Measurements from ENCODE around the gene CDH4.

The CDH4 gene

DNA sequence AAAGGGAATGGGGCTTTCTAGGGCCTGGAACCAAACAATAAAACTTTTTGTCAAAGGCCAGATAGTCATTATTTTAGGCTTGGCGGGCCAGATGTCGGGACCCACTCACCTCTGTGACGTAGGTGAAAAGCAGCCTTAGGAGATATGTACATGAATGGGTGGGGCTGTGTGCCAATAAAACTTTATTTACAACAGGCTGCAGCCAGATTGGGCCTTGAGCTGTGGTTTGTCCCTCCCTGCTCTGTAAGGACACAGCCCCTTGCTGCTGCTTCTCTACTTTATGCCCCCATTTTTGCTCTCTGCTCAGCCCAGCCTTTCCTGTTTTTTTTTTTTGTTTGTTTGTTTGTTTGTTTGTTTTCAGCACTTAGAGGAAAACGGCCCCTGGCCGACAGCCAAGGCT, 32.7 kb downstream of the CDH4 start:
- no peak for DNase-seq

DNA sequence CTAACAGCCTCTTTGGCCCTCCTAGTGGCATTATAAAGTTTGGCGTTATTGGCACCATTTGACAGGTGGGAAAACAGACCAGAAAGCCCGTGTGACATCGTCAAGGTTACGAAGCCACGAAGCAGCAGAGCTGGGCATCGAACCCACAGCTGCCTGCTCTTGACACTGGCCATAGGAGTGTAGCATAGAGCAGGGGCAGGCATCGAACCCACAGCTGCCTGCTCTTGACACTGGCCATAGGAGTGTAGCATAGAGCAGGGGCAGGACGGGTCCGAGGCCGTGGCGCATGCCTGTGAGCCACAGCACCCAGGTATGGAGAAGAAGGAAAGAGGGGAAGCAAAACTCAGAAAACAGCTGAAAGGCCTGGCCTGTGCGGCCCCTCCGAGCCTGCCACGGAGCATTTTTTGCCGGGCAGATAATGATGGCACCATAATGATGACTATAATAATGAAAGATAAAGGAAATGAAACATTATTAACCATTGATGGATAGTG, 33.1 kb downstream of the CDH4 start:
- DNase-seq = no peak

DNA sequence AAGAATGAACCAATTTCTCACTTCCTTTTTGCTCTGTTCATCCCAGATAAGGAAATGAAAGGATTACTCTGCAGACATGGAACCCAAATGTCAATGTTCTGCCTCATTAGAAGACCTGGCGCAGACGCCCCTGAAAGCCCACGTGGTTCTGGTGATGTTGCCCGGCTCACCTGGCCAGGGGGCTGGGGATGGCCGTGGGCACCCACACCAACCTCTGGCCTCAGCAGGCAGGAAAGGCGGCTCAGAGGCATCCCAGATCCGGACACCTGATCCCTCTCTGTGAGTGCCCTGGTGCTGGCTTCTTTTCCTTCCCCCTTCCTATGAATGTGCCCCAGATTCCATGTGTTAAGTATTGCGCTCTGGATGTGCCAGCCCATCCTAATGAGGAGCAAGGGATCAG, 33.6 kb downstream of the CDH4 start:
- DNase-seq = no peak

DNA sequence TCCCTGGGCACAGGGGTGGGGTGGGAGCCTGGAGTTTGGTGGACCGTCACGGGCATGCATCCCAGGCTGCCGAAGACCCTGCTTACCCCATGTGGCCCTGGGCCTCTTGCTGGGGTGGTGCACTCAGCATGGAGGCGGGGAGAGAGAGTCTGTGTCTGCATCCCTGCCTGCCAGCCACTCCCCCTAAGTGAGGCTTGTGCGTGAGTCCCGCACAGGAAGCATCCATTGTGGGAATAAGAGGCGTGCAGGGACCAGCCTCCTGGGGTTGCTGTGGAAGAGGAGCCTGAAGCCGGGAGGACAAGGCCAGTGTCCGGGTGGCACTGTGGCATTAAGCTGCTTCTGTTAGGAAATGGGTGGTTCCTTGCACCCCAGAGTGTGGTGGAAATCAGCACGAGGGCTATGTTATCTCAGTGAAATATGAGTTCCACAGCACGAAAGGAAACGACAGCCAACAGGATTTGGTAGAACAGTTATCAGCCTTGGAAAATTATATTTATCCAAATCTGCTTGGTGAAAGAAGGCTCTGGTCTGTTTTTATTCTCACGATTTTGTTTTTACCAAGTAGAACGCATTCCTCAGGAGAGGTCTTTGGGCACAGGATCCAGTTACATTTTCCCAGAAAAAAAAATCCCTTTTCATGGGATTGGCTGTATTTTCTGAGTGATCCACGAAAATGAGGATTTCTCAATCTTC, 35.7 kb downstream of the CDH4 start:
- no peak for DNase-seq

DNA sequence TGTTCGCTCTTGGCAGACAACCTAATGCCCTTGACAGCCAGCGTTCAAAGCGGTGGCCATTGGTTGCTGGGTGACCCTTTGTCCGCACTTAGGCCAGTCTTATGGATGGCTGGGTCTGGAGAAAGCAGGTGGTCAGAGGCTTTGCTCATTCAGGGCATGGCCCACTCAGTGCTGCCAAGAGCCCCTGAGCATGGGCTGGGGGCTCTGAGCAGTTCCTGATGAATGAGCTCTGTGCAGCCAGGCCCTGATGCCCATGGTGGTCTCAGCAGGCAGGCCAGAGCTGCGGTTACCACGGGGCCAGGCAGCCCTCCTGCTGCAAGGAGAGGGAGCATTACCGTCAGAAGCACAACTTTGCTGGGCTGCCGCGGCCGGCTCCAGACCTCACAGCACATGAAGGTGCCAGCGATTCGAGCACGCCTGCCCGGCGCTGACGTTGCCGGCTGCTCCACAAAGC, 36.3 kb downstream of the CDH4 start:
- DNase-seq = no peak

DNA sequence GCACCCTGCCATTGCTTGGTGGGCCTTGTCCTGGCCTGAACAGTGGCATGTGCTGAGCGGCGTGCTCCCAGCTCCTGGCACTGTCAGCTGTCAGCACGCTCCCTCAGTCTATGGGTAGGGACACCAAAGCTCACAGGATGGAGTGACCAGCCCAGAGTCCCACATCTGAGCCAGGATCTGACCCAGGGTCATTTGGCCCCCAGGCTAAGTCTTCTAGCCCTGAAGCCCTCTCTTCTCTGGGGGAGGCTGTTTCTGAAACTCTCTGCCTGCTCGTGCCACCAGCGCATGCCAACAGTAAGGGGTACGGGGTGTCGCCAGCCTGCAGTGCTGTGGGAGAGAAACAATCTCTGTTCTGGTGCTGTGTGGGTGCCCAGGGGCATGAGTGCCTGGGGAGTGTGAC, 37.1 kb downstream of the CDH4 start:
- no peak for DNase-seq

DNA sequence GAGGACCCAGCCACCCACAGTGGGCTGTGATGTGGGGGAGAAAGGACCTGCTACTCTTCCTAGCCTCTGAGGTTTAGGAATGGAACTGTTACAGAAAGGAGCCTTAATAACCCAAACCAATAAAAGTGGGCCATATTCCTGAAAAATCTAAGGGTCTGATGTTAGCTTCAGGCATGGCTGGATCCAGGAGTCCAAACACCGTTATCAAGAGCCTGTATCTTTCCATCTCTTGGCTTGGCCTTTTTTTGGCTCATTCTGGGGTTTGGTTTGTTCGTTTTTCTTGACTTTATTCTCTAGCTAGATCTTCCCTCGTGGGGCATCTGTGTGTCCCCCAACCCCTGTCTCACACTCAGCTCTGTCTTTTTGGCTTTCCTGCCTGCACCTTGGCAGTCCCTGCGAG, 38.7 kb downstream of the CDH4 start:
- DNase-seq = no peak

DNA sequence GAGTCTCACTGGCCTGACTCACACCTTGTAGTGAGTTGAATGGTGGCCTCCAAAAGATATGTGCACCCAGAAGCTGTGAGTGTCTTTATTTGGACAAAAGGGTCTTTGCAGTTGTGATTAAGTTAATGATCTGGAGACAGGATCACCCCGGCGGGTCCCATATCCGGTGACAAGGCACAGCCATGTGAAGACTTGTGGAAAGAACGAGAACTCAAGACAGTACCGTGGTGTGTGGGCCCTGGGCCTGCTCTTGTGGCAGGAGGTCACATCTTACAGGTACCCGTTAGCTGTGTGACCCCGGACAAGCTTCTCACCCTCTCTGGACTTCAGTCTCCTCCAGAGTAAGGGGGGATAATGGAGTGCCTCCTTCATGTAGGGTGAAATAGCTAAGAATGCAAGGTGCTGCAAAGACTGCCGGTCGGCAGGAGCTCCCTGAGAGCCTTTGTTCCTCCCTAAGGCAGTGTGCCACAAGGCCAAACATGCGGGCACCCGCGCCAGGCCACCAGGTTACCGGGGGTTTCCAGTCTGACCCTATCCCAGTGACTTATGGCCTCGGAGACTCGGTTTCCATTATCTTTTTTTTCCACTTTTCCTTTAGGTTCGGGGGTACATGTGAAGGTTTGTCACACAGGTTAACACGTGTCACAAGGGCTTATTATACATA, 39.2 kb downstream of the CDH4 start:
- no peak for DNase-seq

DNA sequence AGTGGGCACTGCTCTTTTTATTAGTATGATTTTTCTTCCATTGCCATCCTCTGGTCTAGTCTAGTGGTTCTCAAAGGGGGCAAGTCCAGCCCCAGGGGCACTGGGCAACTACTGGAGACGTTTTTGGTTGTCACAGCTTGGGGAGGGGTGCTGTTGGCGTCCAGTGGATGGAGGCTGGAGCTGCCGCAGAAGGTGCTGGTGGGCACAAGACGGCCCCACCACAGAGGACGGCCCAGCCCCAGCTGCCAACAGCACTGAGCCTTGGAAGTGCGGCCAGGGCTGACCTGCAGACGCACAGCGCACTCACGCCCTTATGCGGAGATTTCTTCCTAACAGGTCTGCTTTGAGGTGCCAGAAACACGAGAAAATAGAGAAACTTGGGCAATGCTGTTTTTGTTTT, 40.3 kb downstream of the CDH4 start:
- DNase-seq = no peak

DNA sequence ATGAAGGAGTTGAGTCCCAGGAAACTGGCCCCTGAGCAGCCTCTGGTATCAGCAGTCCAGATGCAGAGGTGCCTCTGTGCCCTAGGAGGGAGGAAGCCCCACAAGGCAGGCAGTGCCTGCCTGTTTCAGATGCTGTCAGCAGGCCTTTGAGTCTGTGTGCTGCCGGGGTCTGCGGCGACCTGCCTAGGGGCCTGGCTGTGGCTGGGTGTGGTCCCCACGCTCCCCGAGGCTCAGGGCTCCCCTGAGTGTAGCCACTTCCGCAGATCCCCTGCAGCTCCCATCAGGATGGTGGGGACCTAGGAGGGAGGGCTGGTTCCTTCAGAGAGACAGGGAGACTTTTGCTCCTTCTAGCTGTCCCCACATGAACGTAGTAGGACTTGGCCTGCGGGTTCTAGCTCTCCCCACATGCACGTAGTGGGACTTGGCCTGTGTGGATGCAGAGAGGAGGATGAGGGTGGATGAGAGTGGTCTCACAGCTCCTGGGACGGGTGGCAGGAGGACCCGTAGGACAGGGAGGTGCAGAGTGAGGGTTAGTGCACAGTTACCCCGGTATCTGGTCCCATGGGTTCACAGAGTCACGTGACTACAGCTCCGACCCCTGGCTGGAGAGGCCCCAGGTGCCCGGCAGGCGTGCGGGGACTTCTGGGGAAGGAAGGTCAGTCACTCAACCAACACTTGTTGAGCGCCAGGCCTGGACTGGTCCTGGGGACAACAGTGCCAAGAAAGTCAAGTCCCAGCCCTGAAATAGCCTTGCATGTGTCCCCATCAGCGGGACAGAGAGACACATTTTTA, 41.0 kb downstream of the CDH4 start:
- DNase-seq = no peak

DNA sequence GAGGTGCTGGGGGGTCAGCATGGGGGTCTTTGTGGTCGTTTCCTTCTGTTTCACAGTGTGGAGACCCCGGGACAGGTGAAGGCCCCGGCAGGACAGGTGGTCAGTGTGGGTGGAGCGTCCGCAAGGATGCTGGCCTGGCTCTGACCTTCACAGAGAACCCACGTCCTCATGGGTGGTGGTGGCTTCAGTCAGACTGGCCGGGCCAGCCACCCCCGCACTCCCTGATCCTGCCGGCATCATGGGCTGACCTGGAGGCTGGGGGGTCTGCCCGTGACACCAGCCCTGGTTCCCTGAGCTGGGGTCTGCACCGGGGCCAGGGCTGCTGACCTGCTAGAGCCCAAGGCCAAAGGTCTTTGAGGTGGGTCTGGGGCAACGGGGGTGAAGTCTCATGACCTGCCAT, 41.9 kb downstream of the CDH4 start:
- DNase-seq = no peak

DNA sequence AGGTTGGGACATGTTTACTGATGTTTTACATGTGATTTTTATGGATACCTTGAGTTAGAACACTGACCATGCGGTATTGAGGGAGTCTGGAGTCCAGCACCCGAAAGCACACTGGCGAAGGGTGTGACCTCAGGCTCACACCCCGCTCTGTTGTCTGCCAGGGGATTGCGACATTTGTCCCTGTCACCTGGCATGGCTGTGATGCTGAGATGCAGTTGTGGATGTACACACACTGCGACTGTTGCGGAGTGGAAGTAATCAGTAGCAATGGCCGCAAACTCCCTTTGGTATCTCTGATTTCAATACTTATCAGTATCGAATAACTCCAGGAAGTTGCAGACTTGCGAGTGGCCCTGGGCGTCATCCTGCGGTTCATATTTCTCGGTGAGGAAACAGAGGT, 43.2 kb downstream of the CDH4 start:
- DNase-seq = no peak

DNA sequence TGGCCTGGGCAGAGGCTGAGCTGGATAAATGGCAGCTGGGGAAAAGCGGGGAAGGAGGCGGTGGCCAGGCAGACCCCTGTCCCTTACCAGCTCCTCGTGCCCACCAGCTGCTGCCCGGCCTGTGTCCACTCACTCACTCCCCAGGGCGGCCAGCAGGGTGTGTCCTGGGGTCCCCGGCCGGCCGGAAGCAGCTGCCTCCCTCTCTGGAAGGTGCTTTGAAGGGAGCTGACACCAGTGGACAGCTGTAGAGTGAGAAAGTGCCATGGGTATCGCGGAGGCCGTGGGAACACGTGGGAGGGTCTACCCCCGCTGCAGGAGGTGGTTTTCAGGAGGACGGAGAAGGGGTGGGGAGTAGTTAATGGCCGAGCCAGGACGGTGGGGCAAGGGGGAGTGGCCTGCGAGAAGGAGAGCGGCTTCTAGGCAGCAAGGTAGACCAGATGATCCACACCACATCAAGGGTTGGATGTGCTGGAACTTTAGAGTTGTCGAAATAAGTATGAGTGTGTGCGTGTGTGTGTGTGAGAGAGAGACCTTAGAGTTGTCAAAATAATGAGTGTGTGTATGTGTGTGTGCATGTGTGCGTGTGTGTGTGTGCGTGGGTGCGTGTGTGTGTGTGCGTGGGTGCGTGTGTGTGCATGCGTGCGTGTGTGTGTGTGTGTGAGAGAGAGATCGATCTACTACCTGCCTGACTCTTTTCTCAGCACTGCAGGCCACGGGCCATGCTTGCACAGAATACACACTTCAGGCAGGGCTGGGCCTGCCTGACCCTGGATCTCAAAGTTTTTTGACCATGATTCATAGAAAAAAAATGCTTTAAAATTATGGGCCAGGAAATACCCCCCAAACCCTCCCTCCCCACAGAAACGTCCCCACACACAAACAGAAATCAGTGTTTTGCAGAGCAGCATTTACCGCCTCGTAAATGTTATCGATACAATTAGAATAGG, 43.9 kb downstream of the CDH4 start:
- no peak for DNase-seq

DNA sequence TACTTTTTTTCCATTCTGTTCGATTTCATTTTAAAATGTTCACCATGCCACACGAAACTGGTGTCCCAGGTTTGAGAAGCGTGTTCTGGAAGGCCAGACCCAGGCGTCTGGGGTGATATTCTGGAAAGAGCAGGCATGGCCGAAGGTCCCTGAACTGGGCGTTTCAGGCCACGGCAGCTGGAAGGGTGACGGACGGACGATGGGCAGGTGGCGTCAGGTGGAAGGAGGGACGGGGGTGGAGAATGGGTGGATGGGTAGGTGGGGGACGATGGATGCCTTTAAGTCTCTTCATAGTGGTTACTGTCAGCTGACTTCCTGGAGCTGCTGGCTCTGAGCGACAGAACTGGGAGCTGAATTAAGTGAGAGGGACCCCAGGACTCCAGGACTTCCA, 44.6 kb downstream of the CDH4 start:
- DNase-seq = no peak

DNA sequence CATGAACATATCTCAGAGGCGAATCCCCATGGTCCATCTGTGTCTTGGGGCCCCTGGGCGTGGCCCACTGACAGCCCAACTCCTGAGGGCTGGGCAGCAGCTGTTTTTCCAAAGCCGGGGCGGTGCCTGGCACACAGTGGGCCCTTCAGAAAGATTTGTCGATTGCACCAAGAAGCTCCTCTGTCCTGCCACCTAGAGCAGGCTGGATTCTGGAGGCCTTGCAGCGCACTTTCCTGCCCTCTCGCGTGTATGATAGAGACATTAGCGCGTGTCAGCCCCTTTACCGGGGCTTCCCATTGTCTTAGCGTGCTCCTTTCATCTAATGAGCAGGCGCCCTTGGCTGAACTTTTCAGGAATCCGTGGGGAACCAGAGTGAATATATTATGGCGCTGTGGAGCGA, 45.4 kb downstream of the CDH4 start:
- DNase-seq = no peak

DNA sequence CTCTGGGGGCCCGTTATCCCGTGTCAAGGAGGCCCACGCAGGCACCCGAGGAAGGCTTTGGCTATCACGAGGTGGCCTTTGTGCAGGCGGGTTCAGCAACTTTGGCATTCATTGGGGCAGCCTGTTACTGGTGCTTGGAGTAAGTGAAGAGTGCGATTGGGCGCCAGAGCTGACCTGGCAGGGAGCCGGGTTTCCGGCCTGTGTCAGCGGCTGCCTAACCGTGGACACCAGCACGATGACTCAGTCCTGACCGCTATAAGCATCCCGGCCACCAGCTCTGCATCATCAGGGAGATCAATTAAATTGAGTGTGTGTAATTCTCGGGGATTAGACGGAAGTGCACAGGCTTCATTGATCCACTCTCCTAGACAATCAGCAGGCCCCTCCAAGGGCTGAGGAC, 45.9 kb downstream of the CDH4 start:
- no peak for DNase-seq

DNA sequence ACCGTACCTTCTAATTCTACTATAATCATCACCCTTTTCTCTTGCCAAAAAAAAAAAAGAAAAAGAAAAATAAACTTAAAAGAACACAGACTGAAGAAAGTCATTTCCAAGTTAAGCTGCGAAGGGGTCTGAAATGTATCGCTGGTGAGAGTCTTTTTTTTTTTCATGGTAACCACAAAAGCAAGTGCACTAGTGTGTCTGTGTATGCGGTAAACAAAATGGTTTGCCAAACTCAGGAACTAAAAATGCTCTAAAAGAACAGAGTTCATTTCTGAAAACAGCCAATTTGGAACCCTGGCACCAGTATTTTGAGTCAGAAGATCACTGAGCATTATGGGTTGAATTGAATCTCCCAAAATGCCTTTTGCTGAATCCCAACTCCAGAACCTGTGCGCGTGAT, 46.6 kb downstream of the CDH4 start:
- DNase-seq = no peak

DNA sequence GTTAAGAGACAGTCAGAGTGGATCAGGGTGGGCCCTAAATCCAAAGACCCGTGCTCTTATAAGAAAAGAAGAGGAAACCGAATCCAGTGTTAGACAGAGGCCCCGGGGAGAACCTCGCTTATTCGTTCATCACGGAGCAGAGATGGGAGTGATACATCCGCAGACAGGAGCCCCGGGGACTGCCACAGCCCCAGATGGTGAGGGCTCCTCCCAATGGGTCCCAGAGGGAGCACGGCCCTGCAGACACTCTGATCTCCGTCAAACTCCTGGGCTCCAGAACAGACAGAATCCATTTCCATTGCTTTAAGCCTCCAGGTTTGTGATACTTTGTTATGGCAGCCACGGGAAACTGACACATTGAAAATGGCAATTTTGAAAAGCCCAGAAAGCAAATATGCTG, 47.0 kb downstream of the CDH4 start:
- DNase-seq = no peak

DNA sequence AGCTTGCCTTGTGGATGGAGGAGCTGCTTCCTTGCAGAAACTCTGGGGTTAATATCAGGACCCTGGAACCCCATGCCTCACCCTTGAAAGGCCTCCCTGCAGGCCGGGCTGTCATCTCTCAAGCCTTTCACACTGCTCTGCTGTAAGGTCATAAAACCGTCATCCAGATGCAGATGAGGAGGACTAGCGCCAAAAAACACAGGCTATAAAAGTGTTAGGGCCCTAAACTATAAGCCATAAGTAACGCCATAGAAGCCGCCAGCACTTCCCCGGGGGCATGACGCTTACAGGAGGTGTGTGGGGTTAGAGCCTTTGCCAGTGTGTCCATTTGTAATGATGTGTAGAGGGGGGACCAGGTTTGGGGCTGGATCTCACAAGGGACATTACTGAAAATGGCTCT, 47.6 kb downstream of the CDH4 start:
- DNase-seq = no peak

DNA sequence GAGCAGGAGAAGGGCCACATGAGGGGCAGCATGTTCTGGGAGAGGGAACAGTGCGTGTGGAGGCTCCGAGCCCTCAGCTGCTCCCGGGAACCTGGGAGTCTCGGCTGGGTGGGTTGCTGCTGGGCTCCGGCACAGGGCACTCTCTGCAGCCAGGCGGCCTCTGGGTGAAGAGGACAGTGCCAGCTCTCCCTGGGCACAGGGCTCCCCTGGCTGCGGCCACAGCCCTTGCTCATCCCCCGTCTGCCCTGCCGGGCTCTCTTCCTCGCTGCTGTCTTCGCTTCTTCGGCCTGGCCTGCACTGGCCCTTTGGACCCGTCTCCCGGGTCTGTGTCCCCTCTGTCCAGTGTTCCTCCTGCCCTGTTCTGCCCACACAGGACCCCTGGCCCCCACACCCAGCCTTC, 48.2 kb downstream of the CDH4 start:
- DNase-seq = no peak

DNA sequence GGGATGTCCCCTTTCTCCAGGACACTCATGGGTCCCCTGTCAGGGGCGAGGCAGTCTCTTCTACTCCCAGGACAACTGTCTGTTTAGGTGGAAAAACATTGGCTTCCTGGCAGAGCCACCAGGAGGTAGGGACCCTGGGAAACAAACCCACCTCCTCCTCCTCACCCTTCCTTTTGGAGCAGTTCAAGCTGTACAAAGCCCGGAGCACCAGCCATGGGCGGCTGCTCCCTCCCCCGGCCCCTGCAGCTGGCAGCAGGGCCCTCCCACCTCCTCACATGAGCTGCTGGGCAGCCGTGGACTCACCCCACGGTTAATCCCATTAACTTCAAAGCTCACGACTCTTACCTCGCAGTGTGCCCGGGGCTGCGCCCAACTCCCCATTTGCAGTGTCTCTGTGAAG, 48.6 kb downstream of the CDH4 start:
- DNase-seq = no peak

DNA sequence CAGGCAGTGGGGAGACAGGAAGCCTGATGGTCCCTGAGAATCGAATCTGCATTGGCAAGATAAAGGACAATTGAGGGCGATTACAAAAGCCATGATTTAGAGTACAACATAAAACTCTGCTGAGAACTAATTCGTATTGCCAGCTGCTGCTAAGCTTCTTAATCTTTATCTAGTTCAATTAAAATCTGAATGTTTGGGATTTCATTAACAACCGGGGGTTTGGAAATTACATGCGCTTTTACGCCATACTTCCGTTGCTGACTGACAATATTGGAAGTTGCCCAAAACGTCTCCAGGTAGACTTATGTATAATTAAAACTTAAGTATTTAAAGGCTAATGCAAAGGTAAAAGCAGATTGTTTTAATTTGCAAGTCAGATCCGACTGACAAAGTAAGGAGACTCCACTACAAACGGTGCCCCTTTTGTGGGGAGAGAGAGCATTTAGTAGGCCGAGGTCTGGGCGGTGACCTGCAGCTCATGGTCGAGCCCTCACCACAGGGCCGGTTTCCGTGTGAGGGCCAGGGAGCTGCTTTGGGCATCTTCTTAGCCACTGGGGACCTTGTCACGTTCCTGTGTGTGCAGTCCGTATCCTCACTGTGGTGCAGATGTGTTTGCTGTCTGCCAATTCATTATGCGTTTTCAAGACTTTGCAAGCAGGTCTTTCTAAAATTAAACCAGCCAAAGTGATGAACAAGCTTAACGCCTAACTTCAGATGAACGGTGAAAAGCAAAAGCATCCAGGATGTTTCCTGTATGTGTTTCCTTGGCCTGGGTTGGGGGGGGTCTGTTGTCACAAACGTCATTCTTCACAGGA, 49.9 kb downstream of the CDH4 start:
- DNase-seq = no peak
